ENCODE data around the gene TUBB2B.
"Not testable (repeated sequence)": the region's sequence is repeated elsewhere in the genome, so short reads cannot be mapped to it uniquely, and the experiment has no call there.

Gene TUBB2B

GRCh38 chr6:3204921-3205320 is 22.5 kb downstream of the TUBB2B start:
- Histone ChIP-seq H3K4me3 (ENCODE audit: low read depth, low read length) (no peak overlapping the region), H3K36me3 (replicated peaks) (no peaks in the 10 kb centered on the region), H3K27ac (no peak overlapping the region), H3K27me3 (replicated peaks) (no peaks in the 10 kb centered on the region)
- no peak for DNase-seq
- in situ Hi-C loops (cut with HindIII; ENCODE audit: low pct_ligation_motif_present, low sequenced_read_pairs), result no loop called here
- TF ChIP-seq CTCF (IDR thresholded peaks at IDR 0.05; ENCODE audit: low read depth, low read length, missing control alignments), result no peak

- no peaks in the 10 kb centered on the region for H3K27me3 ChIP-seq (replicated peaks)
- in situ Hi-C loops (cut with HindIII; ENCODE audit: low pct_ligation_motif_present, low sequenced_read_pairs), result no loop called here
Measured at GRCh38 chr6:3202999-3203696, 24.3 kb downstream of the TUBB2B start.

GRCh38 chr6:3201388-3201787 is 26.1 kb downstream of the TUBB2B start:
- no peaks in the 10 kb centered on the region for H3K36me3 ChIP-seq (replicated peaks)
- no peak for DNase-seq
- no peak for TF ChIP-seq CTCF (IDR thresholded peaks at IDR 0.05; ENCODE audit: low read depth, low read length, missing control alignments)
- no peak overlapping the region for H3K27ac ChIP-seq
- no peaks in the 10 kb centered on the region for H3K27me3 ChIP-seq (replicated peaks)
- in situ Hi-C loops (cut with HindIII; ENCODE audit: low pct_ligation_motif_present, low sequenced_read_pairs), result no loop called here
- H3K4me3 ChIP-seq (ENCODE audit: low read depth, low read length), result no peak overlapping the region

More at GRCh38 chr6:3202999-3203696, 24.3 kb downstream of the TUBB2B start:
- no peak for TF ChIP-seq CTCF (IDR thresholded peaks at IDR 0.05; ENCODE audit: low read depth, low read length, missing control alignments)
- H3K36me3 ChIP-seq (replicated peaks), result no peaks in the 10 kb centered on the region
- DNase-seq, result peak; percentile 62
- H3K4me3 ChIP-seq (ENCODE audit: low read depth, low read length), result no peak overlapping the region
- H3K27ac ChIP-seq, result no peak overlapping the region

- H3K4me3 ChIP-seq (ENCODE audit: low read depth, low read length), result no peak overlapping the region
- no peak for DNase-seq
- no peak for TF ChIP-seq CTCF (IDR thresholded peaks at IDR 0.05; ENCODE audit: low read depth, low read length, missing control alignments)
- H3K27ac ChIP-seq, result no peak overlapping the region
- in situ Hi-C loops (cut with HindIII; ENCODE audit: low pct_ligation_motif_present, low sequenced_read_pairs), result no loop called here
- no peaks in the 10 kb centered on the region for H3K27me3 ChIP-seq (replicated peaks)
- no peaks in the 10 kb centered on the region for H3K36me3 ChIP-seq (replicated peaks)
Measured at GRCh38 chr6:3200682-3201081, 26.8 kb downstream of the TUBB2B start.

GRCh38 chr6:3199382-3199781 is 28.1 kb downstream of the TUBB2B start:
- no peak overlapping the region for H3K27ac ChIP-seq
- no peaks in the 10 kb centered on the region for H3K27me3 ChIP-seq (replicated peaks)
- no peak for DNase-seq
- H3K4me3 ChIP-seq (ENCODE audit: low read depth, low read length), result no peak overlapping the region
- TF ChIP-seq CTCF (IDR thresholded peaks at IDR 0.05; ENCODE audit: low read depth, low read length, missing control alignments), result no peak
- no peaks in the 10 kb centered on the region for H3K36me3 ChIP-seq (replicated peaks)
- in situ Hi-C loops (cut with HindIII; ENCODE audit: low pct_ligation_motif_present, low sequenced_read_pairs), result no loop called here

- H3K27me3 ChIP-seq (replicated peaks); DNase-seq; in situ Hi-C loops (cut with HindIII; ENCODE audit: low pct_ligation_motif_present, low sequenced_read_pairs); H3K36me3 ChIP-seq (replicated peaks); H3K27ac ChIP-seq; H3K4me3 ChIP-seq (ENCODE audit: low read depth, low read length): not testable (repeated sequence)
Measured at GRCh38 chr6:3197734-3198133, 29.7 kb downstream of the TUBB2B start.
